ENCODE results near the gene NF1. TPM values are rescaled to one million over a fixed set of nuclear protein-coding genes. Genes with fewer than 3 reads are reported as not detected.

The NF1 gene
- total RNA-seq, 2 donors from 2014 or later: 38.5 to 49.1 TPM

GRCh38 chr17:31251105-31251969 is 156.6 kb downstream of the NF1 start:
- Histone ChIP-seq H3K9me3 (no peaks in the 10 kb centered on the region), H3K27me3 (no peaks in the 10 kb centered on the region), H3K27ac (no peak overlapping the region), H3K9ac (ENCODE audit: low read depth in 2 of 2, low read length in 2 of 2) (no peak overlapping the region), H3K4me1 (no peaks in the 10 kb centered on the region), H3K4me3 (no peak overlapping the region), H3K36me3 (no peaks in the 10 kb centered on the region)
- TF ChIP-seq CTCF (IDR thresholded peaks at IDR 0.05): no peak
- intact Hi-C loops (cut with DNase I): no loop called here
- no peak for DNase-seq

GRCh38 chr17:31251970-31252328 is 157.2 kb downstream of the NF1 start:
- no peak for DNase-seq
- Histone ChIP-seq H3K4me1 (no peaks in the 10 kb centered on the region), H3K36me3 (no peaks in the 10 kb centered on the region), H3K9ac (ENCODE audit: low read depth in 2 of 2, low read length in 2 of 2) (no peak overlapping the region), H3K4me3 (no peak overlapping the region), H3K27me3 (no peaks in the 10 kb centered on the region), H3K9me3 (no peaks in the 10 kb centered on the region), H3K27ac (no peak overlapping the region)
- TF ChIP-seq CTCF (IDR thresholded peaks at IDR 0.05): no peak
- intact Hi-C loops (cut with DNase I): no loop called here

GRCh38 chr17:31252741-31253140 is 158.0 kb downstream of the NF1 start:
- TF ChIP-seq CTCF (IDR thresholded peaks at IDR 0.05): no peak

GRCh38 chr17:31254654-31255053 is 159.9 kb downstream of the NF1 start:
- Histone ChIP-seq H3K27ac (no peak overlapping the region), H3K4me1 (no peaks in the 10 kb centered on the region), H3K4me3 (no peak overlapping the region), H3K9ac (ENCODE audit: low read depth in 2 of 2, low read length in 2 of 2) (no peak overlapping the region), H3K36me3 (no peaks in the 10 kb centered on the region), H3K9me3 (no peaks in the 10 kb centered on the region), H3K27me3 (no peaks in the 10 kb centered on the region)
- DNase-seq: no peak
- intact Hi-C loops (cut with DNase I): no loop called here
- TF ChIP-seq CTCF (IDR thresholded peaks at IDR 0.05): no peak

More at GRCh38 chr17:31252741-31253140, 158.0 kb downstream of the NF1 start:
- Histone ChIP-seq H3K27ac (no peak overlapping the region), H3K27me3 (no peaks in the 10 kb centered on the region), H3K4me3 (no peak overlapping the region), H3K9me3 (no peaks in the 10 kb centered on the region), H3K36me3 (no peaks in the 10 kb centered on the region), H3K9ac (ENCODE audit: low read depth in 2 of 2, low read length in 2 of 2) (no peak overlapping the region), H3K4me1 (no peaks in the 10 kb centered on the region)
- intact Hi-C loops (cut with DNase I): no loop called here
- no peak for DNase-seq

- Histone ChIP-seq H3K9me3 (no peaks in the 10 kb centered on the region), H3K4me1 (no peaks in the 10 kb centered on the region), H3K27ac (no peak overlapping the region), H3K4me3 (no peak overlapping the region), H3K36me3 (peaks cover 3% of the 10 kb centered on the region), H3K9ac (ENCODE audit: low read depth in 2 of 2, low read length in 2 of 2) (no peak overlapping the region), H3K27me3 (no peaks in the 10 kb centered on the region)
- intact Hi-C loops (cut with DNase I): no loop called here
- DNase-seq: no peak
- TF ChIP-seq CTCF (IDR thresholded peaks at IDR 0.05): no peak
These were observed 162.2 kb downstream of the NF1 start for GRCh38 chr17:31256936-31257335.

Data from colonic mucosa (tissue), 4 donors.